WTC11 (cell line): ENCODE results near the gene AP5B1.

Experiments used
- ATF1 ChIP-seq: sonication (generic); formaldehyde crosslinking; IDR thresholded peaks from 2 replicates; pipeline ENCODE4 v1.8.1; 2023; ENCODE audit warnings: mild to moderate bottlenecking, moderate library complexity, missing genetic modification reagents
- ATF3 ChIP-seq: sonication (generic); formaldehyde crosslinking; conservative IDR thresholded peaks from 2 replicates; pipeline ENCODE4 v1.8.1; 2022; ENCODE audit warnings: mild to moderate bottlenecking, missing genetic modification reagents
- CTCF ChIP-seq: fragments of 200-600 bp; IDR thresholded peaks from 2 replicates; pipeline ENCODE4 v1.8.0; 2022; ENCODE audit warnings: antibody characterized with exemption
- E2F4 ChIP-seq: sonication (generic); formaldehyde crosslinking; IDR thresholded peaks from 2 replicates; pipeline ENCODE4 v1.8.1; 2022; ENCODE audit warnings: low read depth, mild to moderate bottlenecking, moderate library complexity, missing genetic modification reagents, borderline replicate concordance
- ELF4 ChIP-seq: sonication (generic); formaldehyde crosslinking; IDR thresholded peaks from 2 replicates; pipeline ENCODE4 v1.8.1; 2022; ENCODE audit warnings: low read depth, mild to moderate bottlenecking, moderate library complexity, missing genetic modification reagents
- ETV6 ChIP-seq: sonication (generic); formaldehyde crosslinking; IDR thresholded peaks from 2 replicates; pipeline ENCODE4 v1.8.1; 2022; ENCODE audit warnings: mild to moderate bottlenecking, missing genetic modification reagents
- JUN ChIP-seq: sonication (generic); formaldehyde crosslinking; IDR thresholded peaks from 2 replicates; pipeline ENCODE4 v1.8.0; 2023; ENCODE audit warnings: mild to moderate bottlenecking, missing genetic modification reagents
- MAX ChIP-seq: sonication (generic); formaldehyde crosslinking; IDR thresholded peaks from 2 replicates; pipeline ENCODE4 v1.8.0; 2022; ENCODE audit warnings: mild to moderate bottlenecking, missing genetic modification reagents
- NR1H2 ChIP-seq: sonication (generic); formaldehyde crosslinking; IDR thresholded peaks from 2 replicates; pipeline ENCODE4 v1.9.0; 2021; ENCODE audit warnings: mild to moderate bottlenecking, moderate library complexity, missing genetic modification reagents
- NR2C2 ChIP-seq: sonication (generic); formaldehyde crosslinking; IDR thresholded peaks from 2 replicates; pipeline ENCODE4 v1.8.0; 2022; ENCODE audit warnings: mild to moderate bottlenecking, missing genetic modification reagents
- SMAD3 ChIP-seq: sonication (generic); formaldehyde crosslinking; IDR thresholded peaks from 2 replicates; pipeline ENCODE4 v1.8.0; 2022; ENCODE audit warnings: missing genetic modification reagents, mild to moderate bottlenecking, borderline replicate concordance
- SP1 ChIP-seq: sonication (generic); formaldehyde crosslinking; conservative IDR thresholded peaks from 2 replicates; pipeline ENCODE4 v1.8.1; 2022; ENCODE audit warnings: missing genetic modification reagents
- TEAD4 ChIP-seq: sonication (generic); formaldehyde crosslinking; IDR thresholded peaks from 2 replicates; pipeline ENCODE4 v1.8.0; 2022; ENCODE audit warnings: mild to moderate bottlenecking, missing genetic modification reagents
- ZNF121 ChIP-seq: sonication (generic); formaldehyde crosslinking; IDR thresholded peaks from 2 replicates; pipeline ENCODE4 v1.8.0; 2023; ENCODE audit warnings: missing genetic modification reagents

GRCh38 chr11:65794570-65795510, 14.1 kb upstream of the AP5B1 start:
- TF ChIP-seq JUN, result no peak
- TF ChIP-seq ATF3 (CRISPR knock-in tag), result no peak
- no peak for TF ChIP-seq CTCF
- TF ChIP-seq TEAD4, result no peak
- TF ChIP-seq ELF4 (CRISPR knock-in tag), result no peak
- TF ChIP-seq NR2C2, result no peak
- no peak for TF ChIP-seq E2F4 (CRISPR knock-in tag)
- TF ChIP-seq SMAD3, result no peak
- no peak for TF ChIP-seq ZNF121 (CRISPR knock-in tag)
- TF ChIP-seq SP1 (CRISPR knock-in tag), result no peak
- TF ChIP-seq NR1H2 (CRISPR knock-in tag), result no peak
- no peak for TF ChIP-seq MAX (CRISPR knock-in tag)
- no peak for TF ChIP-seq ATF1 (CRISPR knock-in tag)
- TF ChIP-seq ETV6, result no peak
